Measurements from ENCODE around the gene FAM78B.

FAM78B gene

DNA sequence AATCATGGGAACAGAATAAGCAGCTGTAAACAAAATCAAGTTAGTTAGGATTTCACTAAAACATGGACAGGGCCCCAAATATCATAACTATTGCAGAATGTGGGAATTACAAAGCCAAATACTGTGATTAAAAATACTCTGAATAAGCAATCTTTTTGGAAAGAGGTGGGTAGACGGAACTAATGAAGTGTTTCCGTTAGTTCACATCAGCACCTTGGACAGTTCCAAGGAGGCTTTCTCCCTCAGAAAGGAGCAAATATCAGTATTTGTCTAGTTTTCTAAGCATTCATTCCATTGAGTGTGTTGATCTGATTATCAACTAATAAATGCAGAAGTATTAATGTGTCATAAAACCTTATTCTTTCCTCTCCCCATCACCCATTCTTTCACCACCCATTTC is 97.4 kb downstream of the FAM78B start:
- no peak for DNase-seq

DNA sequence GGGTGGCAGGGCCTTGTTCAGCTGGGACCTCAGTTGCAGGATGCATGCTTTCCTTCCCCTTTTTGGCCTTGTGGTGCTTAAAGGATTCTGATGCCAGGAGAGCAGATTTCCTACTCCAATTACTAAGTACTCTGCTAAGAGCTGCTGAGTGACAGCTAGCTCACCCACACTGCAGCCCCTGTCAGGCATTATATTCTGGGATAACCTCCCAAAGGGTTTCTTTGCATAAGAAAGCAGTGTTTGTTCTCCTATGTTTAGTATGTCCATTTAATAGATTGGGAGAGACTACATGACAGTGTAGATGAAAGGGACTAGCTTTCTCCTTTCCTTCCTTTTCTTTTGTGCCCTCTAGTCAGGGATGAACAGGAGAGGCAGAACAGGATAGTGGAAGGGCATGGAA is 100.7 kb downstream of the FAM78B start:
- DNase-seq = no peak

DNA sequence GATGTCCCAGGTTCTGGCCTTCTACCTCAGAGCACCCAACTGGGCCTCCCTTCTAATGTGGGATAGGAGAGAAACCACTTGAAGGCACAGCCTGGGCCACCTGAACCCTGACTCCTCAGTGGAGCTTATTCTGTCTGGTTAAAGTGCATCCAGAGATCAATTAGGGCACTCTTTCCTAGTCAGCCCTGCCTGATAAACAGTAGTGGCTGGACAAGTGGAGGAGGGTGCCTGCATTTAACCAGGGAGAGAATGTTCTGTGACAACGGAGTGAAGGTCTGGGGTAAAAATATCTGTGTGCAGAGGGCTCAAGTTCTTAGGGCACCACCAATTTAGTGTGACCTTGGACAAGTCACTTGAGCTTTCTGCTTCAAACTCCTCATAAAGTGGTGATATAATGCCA is 101.8 kb downstream of the FAM78B start:
- no peak for DNase-seq

DNA sequence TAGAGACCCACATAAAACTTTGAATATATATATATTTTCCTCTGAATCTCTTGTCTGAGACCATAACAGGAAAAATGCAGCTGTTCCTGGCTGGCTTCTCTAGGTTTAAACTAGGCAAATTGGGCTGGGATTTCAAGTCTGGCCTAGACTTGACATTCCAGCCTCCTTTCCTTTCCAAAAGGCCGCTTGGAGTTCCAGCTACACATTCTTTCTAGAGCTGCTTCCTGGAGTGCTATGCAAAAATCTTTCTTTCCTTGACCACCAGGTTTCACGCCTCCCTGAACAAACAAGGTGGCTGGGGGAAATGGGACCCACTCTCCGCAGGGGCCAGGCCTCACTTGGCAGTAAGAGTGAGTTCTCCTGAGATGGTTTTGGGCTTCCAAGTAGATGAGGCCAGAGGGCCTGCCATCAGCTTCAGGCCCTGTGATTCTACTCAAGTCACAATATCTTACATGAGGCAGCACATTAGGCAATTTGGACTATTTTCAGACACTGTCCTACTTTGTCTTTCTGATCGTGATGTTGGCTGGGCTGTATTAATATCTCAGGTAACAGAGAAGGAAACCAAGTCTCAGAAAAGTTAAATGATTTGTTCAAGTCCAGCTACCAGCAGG is 102.4 kb downstream of the FAM78B start:
- DNase-seq = no peak

DNA sequence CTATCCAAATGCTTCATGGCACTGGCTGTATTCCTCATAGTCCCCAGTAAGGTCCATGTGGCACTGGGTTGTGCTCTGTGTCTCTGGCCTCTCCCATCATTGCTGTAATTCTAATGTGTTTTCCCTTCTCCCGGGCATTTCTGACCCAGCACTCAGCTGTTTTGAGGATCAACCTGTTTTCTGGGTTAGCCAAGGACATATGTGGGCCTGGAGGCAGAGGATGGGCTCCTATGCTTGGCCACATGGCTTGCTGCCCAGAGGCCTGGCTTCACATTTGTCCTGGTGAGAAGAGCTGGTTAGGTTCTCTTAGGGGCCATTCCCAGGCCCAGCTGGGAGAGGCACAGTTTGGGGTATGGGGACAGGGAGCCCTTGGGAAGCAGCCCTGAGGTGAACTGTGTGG is 103.1 kb downstream of the FAM78B start:
- DNase-seq = no peak

DNA sequence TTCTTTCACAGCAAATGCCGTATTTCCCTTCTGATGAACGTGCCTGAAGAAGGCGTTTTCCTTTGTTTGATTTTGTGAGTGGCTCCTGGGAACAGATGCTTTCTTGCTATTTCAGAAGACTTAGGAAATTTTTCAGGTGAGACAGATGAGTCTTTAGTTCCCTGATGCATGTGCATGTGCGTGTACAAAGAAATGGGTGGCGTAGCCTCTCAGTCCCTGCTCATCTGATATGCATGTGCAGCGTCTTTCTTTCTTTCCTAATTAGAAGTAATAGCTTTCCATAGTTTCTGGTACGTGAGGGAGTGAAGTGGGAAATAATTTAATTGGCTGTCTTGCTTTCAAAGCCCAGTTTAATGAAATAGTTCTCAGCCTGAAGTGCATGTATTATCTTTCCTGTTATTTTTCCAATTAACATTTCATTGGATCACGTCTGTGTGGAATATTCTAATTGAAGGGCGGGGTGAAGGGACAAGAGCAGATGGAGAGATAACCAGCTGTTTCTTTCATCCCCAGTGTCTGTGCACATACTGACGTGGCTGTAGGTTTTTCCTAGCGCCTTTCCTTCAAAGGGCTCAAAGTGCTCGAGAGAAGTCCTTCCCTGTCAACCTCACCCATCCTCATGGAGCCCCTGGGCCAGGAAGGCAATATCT is 104.3 kb downstream of the FAM78B start:
- no peak for DNase-seq

DNA sequence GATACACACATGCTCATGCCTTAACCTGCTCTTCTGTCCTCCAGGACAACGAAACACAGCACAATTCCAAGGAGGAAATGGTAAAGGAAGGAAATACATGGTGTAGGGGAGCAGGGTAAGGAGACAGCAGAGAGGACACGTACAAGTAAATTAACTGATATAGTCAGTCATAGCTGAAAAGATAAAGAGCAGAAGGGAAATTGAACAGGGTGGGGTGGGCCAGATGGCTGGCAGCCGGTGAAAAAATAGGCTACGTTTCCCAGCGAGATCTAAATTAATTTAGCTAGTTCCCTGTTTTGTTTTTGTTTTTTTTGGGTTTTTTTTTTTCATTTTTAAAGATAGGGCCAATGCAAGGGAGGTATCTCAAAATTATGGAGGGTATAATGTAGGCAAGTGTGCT is 109.2 kb downstream of the FAM78B start:
- DNase-seq = no peak

DNA sequence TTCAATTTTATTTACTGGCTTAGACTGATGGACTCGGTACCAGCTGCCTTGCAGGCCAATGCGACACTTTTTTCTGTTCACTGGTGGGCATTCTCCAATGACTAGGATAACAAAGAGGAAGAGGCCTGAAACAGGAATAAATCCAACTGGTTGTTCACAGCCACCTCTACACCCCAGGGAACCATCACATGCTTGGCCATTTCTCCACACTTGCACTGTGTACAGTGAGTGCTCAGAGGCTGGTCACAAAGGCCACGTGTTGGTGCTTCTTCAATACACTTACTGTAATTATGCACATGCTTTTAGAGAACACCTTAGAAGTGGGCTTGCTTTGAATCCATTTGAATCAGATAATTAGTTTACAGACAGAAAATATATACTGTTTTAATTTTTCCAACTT is 113.4 kb downstream of the FAM78B start:
- no peak for DNase-seq

DNA sequence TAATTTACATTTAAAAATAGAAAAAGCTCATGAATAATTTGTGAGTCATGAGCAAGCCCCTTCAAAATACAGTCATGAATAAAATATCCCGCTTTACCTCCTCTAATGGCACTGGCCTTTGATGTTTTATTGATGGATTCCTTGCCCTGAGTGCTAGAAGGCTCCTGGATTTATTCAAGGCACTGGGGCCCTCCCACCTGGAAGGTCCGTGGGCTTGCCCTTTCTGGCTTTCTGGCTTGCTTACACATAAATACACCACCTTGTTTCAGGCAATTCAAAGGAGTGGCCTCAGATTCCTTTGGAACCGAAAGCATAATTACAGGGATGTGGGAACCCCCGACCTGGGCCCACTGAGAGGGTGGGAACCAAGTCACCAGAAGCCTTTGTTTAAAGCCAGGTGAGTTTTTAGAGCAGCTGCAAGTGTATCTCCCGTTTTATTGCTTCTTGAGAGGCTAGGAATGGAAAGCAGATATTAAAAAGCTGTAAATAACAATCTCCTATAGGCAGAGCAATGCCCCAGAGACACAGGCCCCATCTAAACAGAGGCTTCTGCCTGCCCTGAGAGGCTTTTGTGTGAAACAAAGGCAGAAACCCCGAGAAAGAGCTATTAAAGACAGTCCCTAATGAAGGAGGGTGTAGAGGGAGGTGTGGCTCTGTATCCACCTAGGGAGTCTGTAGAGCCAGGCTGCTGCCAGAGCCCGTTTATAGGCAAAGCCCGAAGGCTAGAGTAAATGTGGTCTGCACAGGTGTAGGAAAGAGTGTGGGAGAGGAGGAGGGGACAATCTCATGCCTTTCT is 126.4 kb downstream of the FAM78B start:
- DNase-seq = no peak

DNA sequence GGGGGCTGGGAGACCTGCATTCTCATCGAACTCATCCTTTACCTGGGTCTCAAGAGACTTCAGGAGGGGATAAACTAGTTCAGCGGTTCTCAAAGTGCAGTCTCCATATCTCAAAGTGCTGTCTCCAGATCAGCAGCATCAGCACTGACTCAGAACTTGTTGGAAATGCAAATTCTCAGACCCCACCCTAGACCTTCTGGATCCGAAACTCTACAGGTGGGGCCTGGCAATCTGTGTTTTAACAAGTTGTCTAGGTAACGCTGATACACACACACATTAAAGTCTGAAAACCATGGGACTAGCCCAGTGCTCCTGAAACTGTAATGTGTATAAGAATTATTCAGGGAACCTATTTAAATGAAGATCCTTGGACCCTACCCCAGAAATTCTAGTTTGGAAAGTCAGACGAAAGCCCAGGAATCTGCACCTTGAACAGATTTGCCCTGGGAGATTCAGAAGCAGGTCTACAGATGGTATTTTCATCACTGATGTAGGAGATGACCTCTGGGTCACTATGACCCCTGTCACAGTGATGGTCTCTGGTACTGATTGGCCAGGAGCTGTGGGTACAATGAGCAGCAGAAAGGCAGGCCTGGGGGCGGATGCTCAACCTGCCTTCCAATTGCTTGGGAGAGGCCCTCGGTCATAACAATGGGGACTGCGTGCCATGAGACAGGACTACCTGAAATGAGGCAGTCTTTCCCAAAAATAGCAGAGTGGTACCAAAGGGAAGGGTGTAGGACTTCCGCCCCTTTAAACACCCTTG is 127.2 kb downstream of the FAM78B start:
- DNase-seq = no peak

DNA sequence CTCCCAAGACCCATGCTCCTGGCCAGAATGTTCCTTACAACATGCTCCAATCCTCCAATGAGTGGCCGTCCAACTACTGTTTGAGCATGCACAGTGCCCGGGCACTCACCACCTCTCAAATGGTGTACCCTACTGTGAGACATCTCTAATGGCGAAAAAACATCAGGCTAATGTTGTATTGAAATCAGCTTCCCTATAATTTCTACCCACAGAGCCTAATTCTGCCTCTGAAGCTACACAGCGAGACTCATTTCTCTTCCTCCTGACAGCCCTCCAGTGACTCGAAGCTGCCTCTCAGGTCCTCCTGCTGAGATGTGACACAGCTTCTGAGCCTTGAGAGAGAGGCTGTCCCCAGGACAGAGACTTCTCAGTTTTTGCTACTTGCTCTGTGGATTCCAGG is 130.7 kb downstream of the FAM78B start:
- DNase-seq = no peak

DNA sequence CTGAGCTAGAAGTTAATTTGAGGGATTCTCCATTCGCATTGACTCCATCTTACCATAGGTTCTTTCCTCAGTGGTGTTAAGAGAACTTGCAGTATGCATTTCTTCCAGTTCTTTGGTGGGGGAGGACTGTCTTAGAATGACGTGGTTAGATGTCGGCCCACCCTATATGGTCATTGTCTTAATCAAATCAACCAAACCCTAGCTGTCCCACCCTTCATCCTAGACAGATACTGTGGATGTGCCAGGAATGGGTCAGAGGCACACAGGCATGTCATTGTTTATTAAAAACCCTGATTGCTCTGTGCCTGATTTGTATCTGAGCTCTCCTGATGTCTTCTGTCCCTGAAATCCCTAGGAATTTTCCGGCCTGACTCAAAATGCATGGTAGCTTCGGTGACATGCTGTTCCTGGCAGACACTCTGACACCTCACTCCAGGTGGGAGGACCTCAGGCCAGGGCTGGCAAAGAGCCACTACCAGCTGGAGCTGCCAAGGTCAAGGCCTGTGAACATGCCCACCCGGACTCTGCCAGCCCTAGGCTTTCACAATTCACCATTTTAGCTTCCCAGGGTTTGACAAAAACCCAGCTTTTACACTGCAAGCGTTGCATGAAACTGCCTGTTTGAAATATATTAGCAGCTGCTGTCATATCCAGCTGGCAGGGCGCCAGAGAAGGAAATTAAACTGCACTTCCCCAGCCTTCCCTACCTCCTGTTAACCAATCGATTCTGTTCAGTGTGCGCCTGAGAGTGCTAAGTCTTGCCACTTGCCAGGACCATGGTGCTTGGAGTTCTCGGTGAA is 134.0 kb downstream of the FAM78B start:
- DNase-seq = peak in 23 of 56 donors; percentile 1 to 90 (median 15)

DNA sequence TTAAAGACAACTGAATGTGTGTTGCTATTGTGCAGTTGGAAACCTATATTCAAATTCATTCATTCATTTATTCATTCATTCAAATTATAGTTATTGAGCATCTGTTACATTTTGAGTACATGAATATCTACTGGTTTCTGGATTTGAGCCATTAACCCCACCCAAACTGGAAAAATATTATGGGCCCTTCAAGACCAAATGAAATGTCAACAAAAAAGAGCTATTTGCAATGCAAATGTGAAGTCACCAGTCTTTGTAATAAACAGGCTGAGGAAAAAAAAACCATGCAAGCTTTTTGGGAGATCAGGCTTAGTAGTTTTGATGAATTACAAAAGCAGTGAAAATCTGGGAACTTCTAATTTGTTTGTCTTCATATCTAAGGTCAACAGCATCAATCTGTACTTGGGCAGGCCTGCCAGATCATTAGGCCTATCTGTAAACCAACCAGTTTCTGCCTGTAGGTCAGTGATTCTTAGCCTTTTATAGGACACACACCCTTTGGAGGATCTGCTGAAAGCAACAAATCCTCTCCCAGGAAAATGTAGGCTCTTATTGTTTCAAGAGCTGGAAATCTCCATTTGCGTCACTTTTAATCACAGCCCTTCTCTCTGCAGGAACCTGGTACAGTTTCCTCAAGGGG is 134.7 kb downstream of the FAM78B start:
- DNase-seq = no peak

DNA sequence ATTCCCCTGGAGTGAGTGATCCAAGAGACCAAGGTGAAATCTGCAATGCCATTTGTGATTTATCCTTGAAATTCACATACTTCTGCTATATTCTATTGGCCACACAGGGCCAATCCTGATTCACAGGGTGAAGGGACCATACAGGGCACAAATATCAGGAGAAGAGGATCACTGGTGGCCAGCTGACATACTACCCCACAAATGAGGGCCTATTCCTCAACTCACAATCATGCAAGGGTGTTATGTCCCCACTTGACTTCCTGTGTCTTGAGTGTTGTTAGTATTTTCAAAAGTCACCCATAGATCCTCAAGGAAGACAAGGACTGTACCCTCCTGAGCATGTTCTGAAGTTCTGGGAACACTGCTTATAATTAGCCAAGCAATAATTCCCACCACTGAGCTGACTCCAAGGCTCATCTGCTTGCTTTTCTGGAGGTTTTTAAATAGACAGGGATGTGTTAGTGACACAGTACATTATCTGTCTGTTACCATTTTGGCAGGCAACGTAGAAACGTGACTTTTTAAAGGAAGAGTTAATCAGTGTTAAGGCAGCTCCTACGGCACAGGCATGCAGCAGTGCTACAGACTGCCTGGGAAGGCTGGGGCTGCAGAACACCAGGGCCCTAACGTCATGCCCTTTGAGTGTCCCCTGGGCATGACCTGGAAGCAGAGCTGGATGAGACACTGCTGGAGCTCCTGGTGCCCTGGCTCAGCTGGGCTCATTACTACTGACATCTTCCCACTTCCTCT is 137.4 kb downstream of the FAM78B start:
- DNase-seq = no peak

DNA sequence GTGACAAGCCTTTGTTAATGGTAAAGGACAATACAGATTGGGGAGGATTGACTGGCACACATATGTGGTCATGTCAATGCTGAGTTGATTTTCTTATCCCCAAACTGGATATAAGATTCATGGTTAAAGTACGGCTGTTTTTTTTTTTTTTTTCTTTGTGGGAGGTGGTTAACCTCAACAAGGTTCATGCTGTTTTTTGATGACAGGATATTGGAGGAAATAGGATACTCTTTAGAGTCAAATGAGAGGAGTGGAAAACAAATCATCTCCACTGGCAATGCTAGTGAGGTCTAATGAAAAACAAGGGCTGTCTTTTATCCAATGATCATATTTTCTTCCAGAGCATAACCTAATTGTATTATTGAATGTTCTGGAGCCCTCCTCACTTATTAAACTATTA is 140.2 kb downstream of the FAM78B start:
- no peak for DNase-seq

DNA sequence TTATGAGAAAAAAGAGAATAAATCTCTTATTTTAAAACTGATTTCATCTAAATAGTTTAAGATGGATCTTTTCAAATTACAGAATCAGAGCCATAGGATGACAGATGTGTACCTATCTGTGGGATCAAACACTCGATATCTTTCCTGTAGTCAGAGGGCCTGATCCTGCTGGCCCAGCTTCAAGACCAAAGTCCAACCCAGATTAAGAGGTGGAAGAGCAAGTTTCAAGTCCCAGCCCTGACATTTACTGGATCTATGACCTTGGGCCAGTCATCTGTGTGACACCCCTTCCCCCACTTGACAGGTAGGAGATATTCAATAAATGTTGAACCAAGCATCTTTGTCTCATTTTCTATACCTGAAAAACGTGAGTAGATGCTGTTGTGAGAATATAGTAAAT is 140.7 kb downstream of the FAM78B start:
- no peak for DNase-seq

DNA sequence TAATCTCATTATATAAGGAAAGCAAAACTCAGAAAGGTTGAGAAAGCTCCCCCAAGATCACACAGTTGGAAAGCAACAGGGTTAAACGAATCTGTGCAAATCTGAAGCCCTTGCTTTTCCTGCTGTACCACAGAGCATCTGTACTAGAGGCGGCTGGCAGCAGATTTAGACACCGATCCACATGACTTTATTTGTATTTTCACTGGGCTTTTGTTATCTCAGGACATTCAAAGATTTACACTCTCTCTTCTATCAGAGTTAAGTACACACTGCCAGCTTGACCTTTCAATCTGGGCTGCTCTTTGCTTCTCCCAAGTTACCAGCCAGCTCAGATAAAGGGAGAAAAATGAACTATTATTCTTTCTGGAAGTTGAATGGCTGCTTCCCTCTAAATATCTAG is 146.6 kb downstream of the FAM78B start:
- DNase-seq = no peak
